Left lung (tissue), 10 donors: Measurements from ENCODE around the gene RBFOX1. TPM values are rescaled to one million over a fixed set of nuclear protein-coding genes. Genes with fewer than 3 reads are reported as not detected.

Source experiments
- ATAC-seq: fragments of 200-7000 bp; cut with Tn5 transposase; one replicate; pipeline ENCODE4 v1.9.1; 2020; ENCODE audit warnings: moderate library complexity
- DNase-seq, 4 donors: peaks; one replicate each; pipeline ENCODE4 v3.0.0-alpha.2; 2013 to 2020
- H3K27ac ChIP-seq, 2 donors: fragments of 200-600 bp; sonication (generic) in 1 of 2; one replicate each; pipeline versions ENCODE4 v1.5.0 to v1.8.0; 2020 to 2021
- H3K27me3 ChIP-seq, 2 donors: fragments of 200-600 bp; sonication (generic) in 1 of 2; one replicate each; pipeline versions ENCODE4 v1.5.0 to v1.8.0; 2020 to 2021
- H3K36me3 ChIP-seq, 2 donors: fragments of 200-600 bp; sonication (generic) in 1 of 2; one replicate each; pipeline versions ENCODE4 v1.5.0 to v1.8.0; 2020 to 2021
- H3K4me1 ChIP-seq, 2 donors: fragments of 200-600 bp; one replicate each; pipeline ENCODE4 v1.8.0; 2021
- H3K4me3 ChIP-seq, 2 donors: fragments of 200-600 bp; sonication (generic) in 1 of 2; one replicate each; pipeline versions ENCODE4 v1.5.0 to v1.8.0; 2020 to 2021; ENCODE audit warnings: mild to moderate bottlenecking in 1 of 2
- H3K9me3 ChIP-seq, 2 donors: fragments of 200-600 bp; sonication (generic) in 1 of 2; one replicate each; pipeline versions ENCODE4 v1.5.0 to v1.8.0; 2020 to 2021
- intact Hi-C, 2 donors: fragments of 100-400 bp; cut with DNase I; formaldehyde crosslinking; loops; one replicate each; pipeline versions ENCODE4 v1.11.2 to v1.14.2; 2022
- polyA plus RNA-seq, 6 donors: library from polyadenylated mRNA; unstranded; fragments of 120-200 nt; gene quantifications; one replicate each; pipeline ENCODE4 v1.2.1, GENCODE V29; 2013; ENCODE audit not compliant: insufficient read length in 6 of 6
- total RNA-seq, 2 donors: library from RNA; stranded (reverse); fragmentation: NEBNext Ultra II Directional; extraction: Animal tissue kit (Norgen Biotek cat#: 25700); gene quantifications; one replicate each; pipeline ENCODE4 v1.2.1, GENCODE V29; 2021
- TF ChIP-seq, protein P1 (sequence below), 2 donors: fragments of 200-600 bp; sonication (generic) in 1 of 2; IDR thresholded peaks; one replicate each; pipeline versions ENCODE4 v1.5.0 to v1.8.0; 2021; ENCODE audit warnings: antibody characterized with exemption in 2 of 2
- donor health status: DM: no; HTN: yes; CAD: no.
- donor health status: DM: no; HTN: no; CAD: no.

RBFOX1 gene
- total and polyA plus RNA-seq, 8 donors: 0.41 to 1.7 (median 0.91) TPM; not detected in 2

DNA sequence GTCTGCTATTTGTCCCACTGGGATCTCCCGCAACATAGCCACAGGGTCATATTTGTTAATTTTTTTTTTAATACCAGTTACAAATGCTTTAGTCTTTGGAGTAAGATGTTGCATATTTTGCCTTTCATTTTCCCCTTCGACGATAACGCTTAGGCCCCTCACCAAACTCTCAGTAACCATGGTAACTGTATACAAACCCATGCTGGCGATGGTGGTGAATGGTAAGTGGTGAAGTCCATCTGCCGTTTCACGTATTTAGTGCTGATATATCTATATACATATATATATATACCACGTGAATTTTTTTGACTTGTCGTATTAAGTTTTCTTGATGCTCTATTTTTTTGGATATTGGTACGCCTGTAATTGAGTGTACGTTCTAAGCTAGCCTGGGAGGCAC lies 263.7 kb downstream of the RBFOX1 start:
- no peaks in the 10 kb centered on the region for H3K36me3 ChIP-seq
- no peaks in the 10 kb centered on the region for H3K27me3 ChIP-seq
- intact Hi-C loops: no loop called here
- H3K27ac ChIP-seq: no peak overlapping the region
- ATAC-seq (no peak), DNase-seq (no peak)
- H3K4me3 ChIP-seq: no peak overlapping the region
- no peaks in the 10 kb centered on the region for H3K4me1 ChIP-seq
- no peaks in the 10 kb centered on the region for H3K9me3 ChIP-seq
- TF ChIP-seq, protein P1, sequence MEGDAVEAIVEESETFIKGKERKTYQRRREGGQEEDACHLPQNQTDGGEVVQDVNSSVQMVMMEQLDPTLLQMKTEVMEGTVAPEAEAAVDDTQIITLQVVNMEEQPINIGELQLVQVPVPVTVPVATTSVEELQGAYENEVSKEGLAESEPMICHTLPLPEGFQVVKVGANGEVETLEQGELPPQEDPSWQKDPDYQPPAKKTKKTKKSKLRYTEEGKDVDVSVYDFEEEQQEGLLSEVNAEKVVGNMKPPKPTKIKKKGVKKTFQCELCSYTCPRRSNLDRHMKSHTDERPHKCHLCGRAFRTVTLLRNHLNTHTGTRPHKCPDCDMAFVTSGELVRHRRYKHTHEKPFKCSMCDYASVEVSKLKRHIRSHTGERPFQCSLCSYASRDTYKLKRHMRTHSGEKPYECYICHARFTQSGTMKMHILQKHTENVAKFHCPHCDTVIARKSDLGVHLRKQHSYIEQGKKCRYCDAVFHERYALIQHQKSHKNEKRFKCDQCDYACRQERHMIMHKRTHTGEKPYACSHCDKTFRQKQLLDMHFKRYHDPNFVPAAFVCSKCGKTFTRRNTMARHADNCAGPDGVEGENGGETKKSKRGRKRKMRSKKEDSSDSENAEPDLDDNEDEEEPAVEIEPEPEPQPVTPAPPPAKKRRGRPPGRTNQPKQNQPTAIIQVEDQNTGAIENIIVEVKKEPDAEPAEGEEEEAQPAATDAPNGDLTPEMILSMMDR (IDR thresholded peaks at IDR 0.05): no peak

DNA sequence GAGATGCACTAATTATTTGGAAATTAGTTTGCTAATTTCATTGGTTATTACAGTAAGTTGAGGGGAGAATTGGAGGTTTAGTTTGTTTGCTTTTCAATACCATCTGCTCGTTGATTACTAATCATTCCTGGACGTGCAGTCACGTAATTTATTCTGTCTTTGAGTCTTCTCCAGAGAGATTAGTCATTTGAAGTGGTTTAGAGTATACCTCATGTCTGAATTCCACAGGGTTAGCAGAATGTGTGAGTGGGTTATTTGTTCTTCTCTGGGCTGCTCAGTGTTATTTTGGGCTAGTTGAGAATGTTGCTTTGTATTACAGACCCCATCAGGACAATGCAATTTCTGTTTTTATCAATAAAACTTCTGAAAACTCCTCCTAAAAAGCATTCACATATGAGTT lies 265.0 kb downstream of the RBFOX1 start:
- Histone ChIP-seq H3K36me3 (no peaks in the 10 kb centered on the region), H3K4me1 (no peaks in the 10 kb centered on the region), H3K4me3 (no peak overlapping the region), H3K27me3 (no peaks in the 10 kb centered on the region), H3K27ac (no peak overlapping the region), H3K9me3 (no peaks in the 10 kb centered on the region)
- TF ChIP-seq, protein P1 (IDR thresholded peaks at IDR 0.05): no peak
- ATAC-seq: no peak
- DNase-seq: no peak
- intact Hi-C loops: no loop called here

DNA sequence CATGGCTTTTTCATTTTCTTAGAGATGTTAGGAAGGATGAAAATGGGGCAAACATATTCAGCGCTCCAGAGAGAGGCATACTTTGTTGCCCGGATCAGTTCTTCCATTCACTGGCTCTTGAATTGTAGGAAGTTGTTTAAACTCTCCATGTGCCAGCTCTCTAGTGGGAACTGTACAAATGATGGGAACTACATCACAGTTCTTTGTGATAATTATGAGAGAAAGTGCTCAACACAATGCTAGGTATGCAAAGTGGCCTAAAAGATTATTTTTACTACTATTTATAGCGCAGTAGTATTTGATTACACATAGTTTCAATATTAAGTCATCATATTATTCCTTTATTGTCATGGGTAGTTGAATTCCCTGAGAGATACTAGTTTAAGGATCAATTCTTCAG lies 268.5 kb downstream of the RBFOX1 start:
- Histone ChIP-seq H3K4me3 (no peak overlapping the region), H3K9me3 (no peaks in the 10 kb centered on the region), H3K36me3 (no peaks in the 10 kb centered on the region), H3K4me1 (no peaks in the 10 kb centered on the region), H3K27ac (no peak overlapping the region), H3K27me3 (no peaks in the 10 kb centered on the region)
- intact Hi-C loops: no loop called here
- DNase-seq (no peak), ATAC-seq (no peak)
- TF ChIP-seq, protein P1 (IDR thresholded peaks at IDR 0.05): no peak

DNA sequence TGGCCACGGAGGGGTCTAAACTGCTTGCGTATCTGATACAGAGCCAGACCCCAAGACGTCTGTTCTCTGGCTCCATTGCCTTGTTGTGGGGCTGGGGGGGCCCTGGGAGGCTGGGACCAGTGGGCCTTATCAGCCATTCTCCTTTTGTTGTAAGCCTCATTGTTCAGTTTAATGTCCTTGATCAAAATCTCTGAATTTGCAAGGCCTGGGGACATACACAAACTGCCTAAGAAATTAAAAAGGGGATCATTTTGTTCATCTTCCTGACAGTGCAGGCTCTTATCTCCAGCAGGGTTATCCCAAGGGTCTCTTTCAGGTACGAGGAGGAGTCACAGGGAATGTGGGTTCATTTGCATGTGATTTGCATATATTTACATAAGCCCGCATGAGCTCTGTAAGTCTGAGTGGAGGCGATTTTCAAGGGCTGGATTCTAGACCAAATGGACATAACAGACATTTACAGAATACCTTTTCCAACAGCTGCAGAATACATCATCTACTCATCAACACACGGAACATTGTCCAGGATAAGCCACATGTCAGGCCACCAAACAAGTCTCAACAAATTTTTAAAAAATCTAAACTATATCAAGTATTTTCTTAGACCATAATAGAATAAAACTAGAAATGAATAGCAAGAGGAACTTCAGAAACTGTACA lies 269.8 kb downstream of the RBFOX1 start:
- Histone ChIP-seq H3K27ac (no peak overlapping the region), H3K27me3 (no peaks in the 10 kb centered on the region), H3K9me3 (no peaks in the 10 kb centered on the region), H3K36me3 (no peaks in the 10 kb centered on the region), H3K4me1 (no peaks in the 10 kb centered on the region), H3K4me3 (no peak overlapping the region)
- intact Hi-C loops: no loop called here
- no peak for DNase-seq
- TF ChIP-seq, protein P1 (IDR thresholded peaks at IDR 0.05): no peak
- ATAC-seq: no peak

DNA sequence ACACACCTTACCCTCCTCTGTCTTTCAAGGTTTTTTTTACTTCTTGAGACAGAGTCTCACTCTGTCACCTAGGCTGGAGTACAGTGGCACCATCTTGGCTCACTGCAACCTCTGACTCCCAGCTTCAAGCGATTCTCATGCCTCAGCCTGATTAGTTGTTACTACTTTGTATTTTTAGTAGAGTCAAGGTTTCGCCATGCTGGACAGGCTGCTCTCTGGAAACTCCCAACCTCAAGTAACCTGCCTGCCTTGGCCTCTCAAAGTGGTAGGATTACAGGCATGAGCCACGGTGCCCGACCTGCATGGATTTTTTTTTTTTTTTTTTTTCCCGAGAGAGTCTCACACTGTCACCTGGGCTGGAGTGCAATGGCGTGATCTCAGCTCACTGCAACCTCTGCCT lies 273.2 kb downstream of the RBFOX1 start:
- Histone ChIP-seq H3K36me3 (no peaks in the 10 kb centered on the region), H3K27me3 (no peaks in the 10 kb centered on the region), H3K4me1 (no peaks in the 10 kb centered on the region), H3K27ac (no peak overlapping the region), H3K9me3 (no peaks in the 10 kb centered on the region), H3K4me3 (no peak overlapping the region)
- no peak for ATAC-seq
- TF ChIP-seq, protein P1 (IDR thresholded peaks at IDR 0.05): no peak
- no peak for DNase-seq
- intact Hi-C loops: no loop called here
